ENCODE results near the gene MRPL49. TPM values are rescaled to one million over a fixed set of nuclear protein-coding genes. Genes with fewer than 3 reads are reported as not detected.

MRPL49 gene
- total and polyA plus RNA-seq, 2 donors (not counting 3 experiments of a cell fraction or from before 2014, with no cell fraction given): 49.7 to 90.4 TPM

GRCh38 chr11:65087216-65087615 is 34.9 kb upstream of the MRPL49 start:
- Histone ChIP-seq H3K4me1 (ENCODE audit: control insufficient read depth, extremely low read depth, insufficient read depth, low read length) (peaks cover 17% of the 10 kb centered on the region), H3K9me1 (replicated peaks; ENCODE audit: control insufficient read depth, extremely low read depth, insufficient read depth, low read length) (no peaks in the 10 kb centered on the region), H3K36me3 (ENCODE audit: control insufficient read depth in 2 of 2, extremely low read depth in 1 of 2, insufficient read depth in 2 of 2, low read length in 2 of 2) (peaks cover 5 to 28% of the 10 kb centered on the region in 2 experiments), H3K27me3 (ENCODE audit: control insufficient read depth in 2 of 2, insufficient read depth in 2 of 2, low read length in 2 of 2) (no peaks in the 10 kb centered on the region), H3K9ac (replicated peaks; ENCODE audit: extremely low read depth, insufficient read depth, low read length) (no peak overlapping the region), H4K20me1 (replicated peaks; ENCODE audit: control insufficient read depth, extremely low read depth, insufficient read depth, low read length) (no peaks in the 10 kb centered on the region), H3K27ac (ENCODE audit: insufficient read depth, low read depth, low read length) (no peak overlapping the region), H2AFZ (ENCODE audit: low read depth, low read length) (no peak overlapping the region), H3K9me3 (replicated peaks; ENCODE audit: control insufficient read depth, insufficient read depth, low read length) (no peaks in the 10 kb centered on the region), H3K79me2 (ENCODE audit: control insufficient read depth, insufficient read depth, low read length) (peaks cover 23% of the 10 kb centered on the region), H3K4me2 (ENCODE audit: insufficient read depth, low read length) (no peak overlapping the region), H3K4me3 (replicated peaks in 1 of 3; ENCODE audit: insufficient read depth in 1 of 3, low read depth in 1 of 3, low read length in 3 of 3) (no peak overlapping the region)
- ChIA-PET CTCF (no interaction called here), POLR2A (no interaction called here)
- dilution Hi-C loops (cut with MboI; ENCODE audit: extremely low pct_ligation_motif_present, low sequenced_read_pairs): no loop called here
- no TSS peak for BruUV-seq (replicated peaks)
- TF ChIP-seq CTCF (IDR thresholded peaks at IDR 0.05; ENCODE audit: extremely low read depth in 1 of 2, insufficient read depth in 1 of 2, low read depth in 1 of 2, low read length in 2 of 2): no peak
- TF ChIP-seq, protein P1, sequence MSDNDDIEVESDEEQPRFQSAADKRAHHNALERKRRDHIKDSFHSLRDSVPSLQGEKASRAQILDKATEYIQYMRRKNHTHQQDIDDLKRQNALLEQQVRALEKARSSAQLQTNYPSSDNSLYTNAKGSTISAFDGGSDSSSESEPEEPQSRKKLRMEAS (IDR thresholded peaks at IDR 0.05; ENCODE audit: insufficient read depth, insufficient read length): no peak
- no peak for TF ChIP-seq POLR2A (IDR thresholded peaks at IDR 0.05; ENCODE audit: low read depth, low read length)
- no peak for TF ChIP-seq GATA2 (IDR thresholded peaks at IDR 0.05; ENCODE audit: insufficient read depth, insufficient read length, low read depth, low read length)
- no peak for TF ChIP-seq FOS (IDR thresholded peaks at IDR 0.05; ENCODE audit: borderline replicate concordance, insufficient read depth, low read length)
- no peak for TF ChIP-seq MYC (IDR thresholded peaks at IDR 0.05; ENCODE audit: low read depth, low read length)
- TF ChIP-seq EZH2 (IDR thresholded peaks at IDR 0.05; ENCODE audit: borderline replicate concordance, low read depth, low read length, severe bottlenecking): no peak
- no peak for TF ChIP-seq POLR2AphosphoS5 (IDR thresholded peaks at IDR 0.05; ENCODE audit: insufficient read depth, low read depth, low read length)
- TF ChIP-seq JUN (IDR thresholded peaks at IDR 0.05; ENCODE audit: borderline replicate concordance, insufficient read depth, insufficient read length, low read depth): no peak
- intact Hi-C loops (cut with micrococcal nuclease): no loop called here
- DNase-seq (ENCODE audit: low read depth, low spot score) (no peak), FAIRE-seq (no peak)
